HG03108 (cell line): ENCODE measurements around the gene KRT86.
"Not testable (repeated sequence)": the region's sequence is repeated elsewhere in the genome, so short reads cannot be mapped to it uniquely, and the experiment has no call there.

ENCODE experiments used
- ATAC-seq: cut with Tn5 transposase; IDR thresholded peaks from one replicate; pipeline ENCODE4 v1.9.1; 2021; ENCODE audit warnings: moderate library complexity; ENCODE audit not compliant: unreplicated experiment

KRT86 gene

GRCh38 chr12:52331039-52331438, 56.6 kb downstream of the KRT86 start:
- ATAC-seq = no peak

- no peak for ATAC-seq
Observed at GRCh38 chr12:52331833-52332232, 57.4 kb downstream of the KRT86 start.

- ATAC-seq = no peak
Observed at GRCh38 chr12:52332381-52332780, 57.9 kb downstream of the KRT86 start.

- no peak for ATAC-seq
Observed at GRCh38 chr12:52333321-52333720, 58.9 kb downstream of the KRT86 start.

- no peak for ATAC-seq
Observed at GRCh38 chr12:52334185-52334584, 59.7 kb downstream of the KRT86 start.

GRCh38 chr12:52335598-52336262, 61.3 kb downstream of the KRT86 start:
- no peak for ATAC-seq

GRCh38 chr12:52336641-52337040, 62.2 kb downstream of the KRT86 start:
- no peak for ATAC-seq

GRCh38 chr12:52337054-52337453, 62.6 kb downstream of the KRT86 start:
- ATAC-seq = no peak

- ATAC-seq = no peak
Observed at GRCh38 chr12:52338241-52338960, 64.0 kb downstream of the KRT86 start.

GRCh38 chr12:52341066-52341580, 66.7 kb downstream of the KRT86 start:
- no peak for ATAC-seq

GRCh38 chr12:52342781-52343490, 68.5 kb downstream of the KRT86 start:
- no peak for ATAC-seq

- no peak for ATAC-seq
Observed at GRCh38 chr12:52343550-52343949, 69.1 kb downstream of the KRT86 start.

GRCh38 chr12:52344111-52344510, 69.7 kb downstream of the KRT86 start:
- no peak for ATAC-seq

- not testable (repeated sequence) for ATAC-seq
Observed at GRCh38 chr12:52345041-52345440, 70.6 kb downstream of the KRT86 start.

- ATAC-seq = no peak
Observed at GRCh38 chr12:52346593-52346992, 72.1 kb downstream of the KRT86 start.

- ATAC-seq = no peak
Observed at GRCh38 chr12:52347016-52347415, 72.6 kb downstream of the KRT86 start.

GRCh38 chr12:52347551-52348510, 73.4 kb downstream of the KRT86 start:
- ATAC-seq = no peak

GRCh38 chr12:52349196-52349595, 74.8 kb downstream of the KRT86 start:
- no peak for ATAC-seq

- no peak for ATAC-seq
Observed at GRCh38 chr12:52350021-52350620, 75.7 kb downstream of the KRT86 start.

GRCh38 chr12:52350786-52351185, 76.3 kb downstream of the KRT86 start:
- no peak for ATAC-seq
